Right atrium auricular region (tissue), 2 donors: Measurements from ENCODE around the gene LFNG. TPM values are rescaled to one million over a fixed set of nuclear protein-coding genes. Genes with fewer than 3 reads are reported as not detected.

Experiments used
- DNase-seq: peaks from one replicate; pipeline ENCODE4 v3.0.0-alpha.2; 2019; ENCODE audit warnings: low spot score
- H3K27ac ChIP-seq, 2 donors: fragments of 200-600 bp; sonication (generic); 1 replicate in 1 of 2; 2 replicates in 1 of 2; pipeline ENCODE4 v1.5.1; 2016 to 2019
- H3K27me3 ChIP-seq, 2 donors: fragments of 200-600 bp; sonication (generic); one replicate each; pipeline versions ENCODE4 v1.5.1 to v1.6.0; 2017 to 2019
- H3K36me3 ChIP-seq: fragments of 200-600 bp; sonication (generic); one replicate; pipeline ENCODE4 v1.5.1; 2016
- H3K4me1 ChIP-seq, 2 donors: fragments of 200-600 bp; sonication (generic); one replicate each; pipeline versions ENCODE4 v1.5.1 to v1.6.0; 2017 to 2019
- H3K4me3 ChIP-seq, 2 donors: fragments of 200-600 bp; sonication (generic); 1 replicate in 1 of 2; 2 replicates in 1 of 2; pipeline ENCODE4 v1.5.1; 2017 to 2019; ENCODE audit warnings: mild to moderate bottlenecking in 1 of 2, moderate library complexity in 1 of 2
- H3K9me3 ChIP-seq, 2 donors: fragments of 200-600 bp; sonication (generic); one replicate each; pipeline ENCODE4 v1.5.1; 2019
- microRNA-seq, 2 donors: library from miRNA; unstranded; fragments of <30 nt; microRNA quantifications; one replicate each; pipeline ENCODE4, GENCODE V29; 2016 to 2017; ENCODE audit warnings: borderline number of aligned reads in 2 of 2, borderline replicate concordance in 1 of 2
- total RNA-seq, 2 donors: library from RNA; depleted of rRNA; stranded (reverse); fragments of >200 nt; gene quantifications; one replicate each; pipeline ENCODE4 v1.1.0, GENCODE V29; 2016
- TF ChIP-seq, protein P1 (sequence below), 2 donors: fragments of 200-600 bp; sonication (generic); IDR thresholded peaks; one replicate each; pipeline ENCODE4 v1.5.1; 2019; ENCODE audit warnings: antibody characterized with exemption in 2 of 2

LFNG gene
- total RNA-seq, 2 donors from 2014 or later = 3.8 to 4.3 TPM

DNA sequence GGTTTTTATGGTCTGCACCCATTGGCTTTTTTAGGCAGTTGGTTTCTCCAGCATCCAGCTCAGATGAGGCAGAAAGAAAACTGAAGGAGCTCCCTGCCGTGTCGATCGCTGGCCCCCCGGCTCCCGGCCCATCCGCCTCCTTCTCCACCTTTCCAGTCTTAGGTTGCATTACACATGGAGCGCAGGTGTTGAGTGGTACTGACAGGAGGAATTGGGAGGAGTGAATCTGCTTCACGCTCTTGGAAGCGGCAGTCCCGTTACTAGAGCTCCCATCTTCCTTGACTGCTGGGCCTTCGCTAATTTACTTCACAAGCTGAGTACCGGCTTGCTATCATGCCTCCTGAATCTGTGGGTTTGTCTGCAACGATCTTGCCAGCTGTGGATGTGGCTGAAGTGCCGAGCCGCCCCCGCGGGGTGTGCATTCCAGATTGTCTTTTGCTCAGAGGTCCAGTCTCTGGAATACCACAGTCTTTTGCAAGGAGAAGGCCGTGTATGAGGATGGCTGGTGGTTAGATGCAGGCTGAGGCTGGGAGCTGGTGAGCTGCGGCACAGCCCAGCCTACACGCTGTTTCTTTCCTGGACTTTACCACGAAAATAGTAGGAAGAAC lies 56.3 kb downstream of the LFNG start:
- no peak for DNase-seq
- H3K27me3 ChIP-seq = no peaks in the 10 kb centered on the region
- no peaks in the 10 kb centered on the region for H3K9me3 ChIP-seq
- H3K4me1 ChIP-seq = no peaks in the 10 kb centered on the region
- TF ChIP-seq, protein P1, sequence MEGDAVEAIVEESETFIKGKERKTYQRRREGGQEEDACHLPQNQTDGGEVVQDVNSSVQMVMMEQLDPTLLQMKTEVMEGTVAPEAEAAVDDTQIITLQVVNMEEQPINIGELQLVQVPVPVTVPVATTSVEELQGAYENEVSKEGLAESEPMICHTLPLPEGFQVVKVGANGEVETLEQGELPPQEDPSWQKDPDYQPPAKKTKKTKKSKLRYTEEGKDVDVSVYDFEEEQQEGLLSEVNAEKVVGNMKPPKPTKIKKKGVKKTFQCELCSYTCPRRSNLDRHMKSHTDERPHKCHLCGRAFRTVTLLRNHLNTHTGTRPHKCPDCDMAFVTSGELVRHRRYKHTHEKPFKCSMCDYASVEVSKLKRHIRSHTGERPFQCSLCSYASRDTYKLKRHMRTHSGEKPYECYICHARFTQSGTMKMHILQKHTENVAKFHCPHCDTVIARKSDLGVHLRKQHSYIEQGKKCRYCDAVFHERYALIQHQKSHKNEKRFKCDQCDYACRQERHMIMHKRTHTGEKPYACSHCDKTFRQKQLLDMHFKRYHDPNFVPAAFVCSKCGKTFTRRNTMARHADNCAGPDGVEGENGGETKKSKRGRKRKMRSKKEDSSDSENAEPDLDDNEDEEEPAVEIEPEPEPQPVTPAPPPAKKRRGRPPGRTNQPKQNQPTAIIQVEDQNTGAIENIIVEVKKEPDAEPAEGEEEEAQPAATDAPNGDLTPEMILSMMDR (IDR thresholded peaks at IDR 0.05) = no peak
- no peak overlapping the region for H3K4me3 ChIP-seq
- H3K36me3 ChIP-seq = peaks cover 31% of the 10 kb centered on the region
- H3K27ac ChIP-seq = no peak overlapping the region

DNA sequence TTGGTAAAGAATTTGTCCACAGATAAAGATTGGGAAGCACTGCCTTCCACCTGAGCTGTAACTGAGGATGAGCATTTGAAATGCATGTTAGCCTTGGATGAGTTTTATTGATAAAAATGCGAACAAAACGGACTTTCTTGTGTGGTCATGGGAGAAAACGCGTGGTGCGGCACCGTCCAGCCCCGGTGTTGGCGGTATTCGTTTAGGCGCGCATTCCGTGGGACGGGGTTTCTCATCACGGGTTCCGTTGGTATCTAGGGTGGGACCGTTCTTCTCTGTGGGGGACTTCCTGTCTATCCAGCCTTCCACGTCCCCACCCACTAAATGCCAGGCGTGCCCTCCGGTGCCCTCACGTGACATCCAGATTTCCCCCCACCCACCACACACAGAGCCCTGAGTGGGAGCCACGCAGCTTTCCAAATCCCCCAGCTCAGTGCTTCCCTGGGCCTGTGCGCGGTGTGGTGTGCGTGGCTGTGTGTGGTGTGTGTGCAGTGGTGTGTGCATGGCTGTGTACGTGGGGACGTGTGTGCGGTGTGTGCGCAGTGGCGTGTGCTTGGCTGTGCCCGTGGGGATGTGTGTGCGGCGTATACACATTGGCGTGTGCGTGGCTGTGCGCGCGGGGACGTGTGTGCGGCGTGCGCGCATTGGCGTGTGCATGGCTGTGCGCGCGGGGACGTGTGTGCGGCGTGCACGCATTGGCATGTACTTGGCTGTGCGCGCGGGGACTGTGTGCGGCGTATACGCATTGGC lies 57.3 kb downstream of the LFNG start:
- TF ChIP-seq, protein P1 (IDR thresholded peaks at IDR 0.05) = no peak
- Histone ChIP-seq H3K27me3 (no peaks in the 10 kb centered on the region), H3K4me3 (no peak overlapping the region), H3K4me1 (no peaks in the 10 kb centered on the region), H3K27ac (no peak overlapping the region), H3K36me3 (peaks cover 31% of the 10 kb centered on the region), H3K9me3 (no peaks in the 10 kb centered on the region)
- DNase-seq = no peak

Small RNA genes lying within 50 kb of the gene (microRNA-seq; reads per million reads assigned to microRNA genes)
- 0 reads per million in 2 donors for gene MIR4648

Other genes starting within 250 kb of the LFNG start
- 10 to 100 TPM; 20.0 to 23.0 TPM for gene SNX8, start 205.3 kb upstream of the LFNG start, total RNA-seq
- 10 to 100 TPM; 51.4 to 66.9 TPM for gene EIF3B, start 164.9 kb upstream of the LFNG start, total RNA-seq
- 10 to 100 TPM; 14.2 to 15.0 TPM for gene CHST12, start 116.2 kb upstream of the LFNG start, total RNA-seq
- not detected for gene GRIFIN, start 43.4 kb upstream of the LFNG start, total RNA-seq
- gene BRAT1, start 35.8 kb downstream of the LFNG start, total RNA-seq = 10 to 100 TPM; 20.9 to 24.6 TPM
- 1 to 10 TPM; 6.6 to 9.1 TPM for gene IQCE, start 39.2 kb downstream of the LFNG start, total RNA-seq
- gene TTYH3, start 112.2 kb downstream of the LFNG start, total RNA-seq = 10 to 100 TPM in 1 of 2 donors, 1 to 10 TPM in 1; 7.0 to 11.1 TPM
- gene AMZ1, start 168.4 kb downstream of the LFNG start, total RNA-seq = under 1 TPM in 1 of 2 donors, not detected in 1; 0.07 TPM